GM06990 (cell line): Measurements from ENCODE around the gene ESYT2.

Experiments used
- DNase-seq: peaks from one replicate; pipeline ENCODE4 v3.0.0-alpha.2; 2011; ENCODE audit not compliant: insufficient read length; ENCODE audit errors: extremely low read depth
- H3K27me3 ChIP-seq: replicated peaks from 2 replicates; pipeline ENCODE4 v1.6.0; 2011; ENCODE audit warnings: low read length; ENCODE audit not compliant: control insufficient read depth, insufficient read depth
- H3K36me3 ChIP-seq: 2 replicates; pipeline ENCODE4 v1.5.1; 2011; ENCODE audit warnings: low read length; ENCODE audit not compliant: control insufficient read depth, insufficient read depth
- H3K4me3 ChIP-seq: replicated peaks from 2 replicates; pipeline ENCODE4 v1.5.1; 2011; ENCODE audit warnings: low read depth, mild to moderate bottlenecking, control low read depth, low read length
- TF ChIP-seq, protein P1 (sequence below): IDR thresholded peaks from 2 replicates; pipeline ENCODE4 v1.5.1; 2011; ENCODE audit warnings: low read length, control low read depth, mild to moderate bottlenecking, inconsistent platforms; ENCODE audit not compliant: insufficient read depth, poor library complexity, severe bottlenecking

ESYT2 gene

DNA sequence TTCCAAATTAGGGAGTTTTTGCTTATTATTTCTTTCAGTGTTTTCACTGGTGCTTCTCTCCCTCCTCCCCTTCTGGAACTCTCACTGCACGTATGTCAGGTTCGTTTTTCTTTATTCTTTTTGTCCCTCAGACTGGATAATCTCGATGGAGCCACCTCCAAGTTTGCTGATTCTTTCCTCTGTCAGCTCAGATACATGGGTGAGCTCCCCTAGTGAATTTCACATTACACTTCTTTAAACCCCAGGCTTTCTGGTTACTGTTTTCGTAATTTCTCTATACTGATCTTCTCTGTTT, 103.9 kb downstream of the ESYT2 start:
- Histone ChIP-seq H3K4me3 (no peak overlapping the region), H3K27me3 (no peaks in the 10 kb centered on the region), H3K36me3 (no peaks in the 10 kb centered on the region)
- TF ChIP-seq, protein P1, sequence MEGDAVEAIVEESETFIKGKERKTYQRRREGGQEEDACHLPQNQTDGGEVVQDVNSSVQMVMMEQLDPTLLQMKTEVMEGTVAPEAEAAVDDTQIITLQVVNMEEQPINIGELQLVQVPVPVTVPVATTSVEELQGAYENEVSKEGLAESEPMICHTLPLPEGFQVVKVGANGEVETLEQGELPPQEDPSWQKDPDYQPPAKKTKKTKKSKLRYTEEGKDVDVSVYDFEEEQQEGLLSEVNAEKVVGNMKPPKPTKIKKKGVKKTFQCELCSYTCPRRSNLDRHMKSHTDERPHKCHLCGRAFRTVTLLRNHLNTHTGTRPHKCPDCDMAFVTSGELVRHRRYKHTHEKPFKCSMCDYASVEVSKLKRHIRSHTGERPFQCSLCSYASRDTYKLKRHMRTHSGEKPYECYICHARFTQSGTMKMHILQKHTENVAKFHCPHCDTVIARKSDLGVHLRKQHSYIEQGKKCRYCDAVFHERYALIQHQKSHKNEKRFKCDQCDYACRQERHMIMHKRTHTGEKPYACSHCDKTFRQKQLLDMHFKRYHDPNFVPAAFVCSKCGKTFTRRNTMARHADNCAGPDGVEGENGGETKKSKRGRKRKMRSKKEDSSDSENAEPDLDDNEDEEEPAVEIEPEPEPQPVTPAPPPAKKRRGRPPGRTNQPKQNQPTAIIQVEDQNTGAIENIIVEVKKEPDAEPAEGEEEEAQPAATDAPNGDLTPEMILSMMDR: no peak
- no peak for DNase-seq

DNA sequence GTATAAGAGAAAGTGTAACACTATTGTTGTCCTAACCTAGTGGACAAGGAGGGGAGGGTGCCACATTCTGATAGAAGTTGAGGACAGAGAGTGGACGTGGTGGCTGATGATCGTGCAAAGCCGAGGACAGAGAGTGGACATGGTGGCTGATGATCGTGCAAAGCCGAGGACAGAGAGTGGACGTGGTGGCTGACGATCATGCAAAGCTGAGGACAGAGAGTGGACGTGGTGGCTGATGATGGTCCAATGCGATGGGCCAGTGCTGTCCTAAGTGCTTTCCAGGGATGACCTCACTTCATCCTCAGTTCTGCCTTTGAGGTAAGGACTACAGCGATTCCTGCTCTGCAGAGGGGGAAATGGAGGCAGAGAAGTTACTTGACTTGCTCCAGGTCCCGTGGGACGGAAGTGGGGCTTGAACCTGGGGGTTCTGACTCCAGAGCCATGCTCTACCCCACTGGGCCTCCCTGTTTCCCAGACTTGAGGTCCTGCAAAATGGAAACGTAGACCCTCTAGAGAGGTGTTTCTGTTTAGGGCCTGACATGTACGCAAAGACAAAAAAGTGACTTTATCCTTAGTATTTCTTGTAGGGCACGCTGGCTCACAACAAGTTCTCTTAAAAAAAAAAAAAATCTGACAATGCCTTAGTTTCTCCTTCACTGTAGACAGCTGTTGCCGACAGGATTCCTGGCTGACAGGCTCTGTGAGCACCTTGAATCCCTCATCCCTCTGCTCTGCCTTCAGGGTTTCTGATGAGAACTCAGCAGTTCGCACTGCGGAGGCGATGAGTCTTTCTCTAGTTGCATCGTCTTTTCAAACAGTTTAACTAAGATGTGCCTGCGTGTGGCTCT, 104.4 kb downstream of the ESYT2 start:
- TF ChIP-seq, protein P1: no peak
- H3K36me3 ChIP-seq: no peaks in the 10 kb centered on the region
- DNase-seq: no peak
- no peaks in the 10 kb centered on the region for H3K27me3 ChIP-seq
- no peak overlapping the region for H3K4me3 ChIP-seq

DNA sequence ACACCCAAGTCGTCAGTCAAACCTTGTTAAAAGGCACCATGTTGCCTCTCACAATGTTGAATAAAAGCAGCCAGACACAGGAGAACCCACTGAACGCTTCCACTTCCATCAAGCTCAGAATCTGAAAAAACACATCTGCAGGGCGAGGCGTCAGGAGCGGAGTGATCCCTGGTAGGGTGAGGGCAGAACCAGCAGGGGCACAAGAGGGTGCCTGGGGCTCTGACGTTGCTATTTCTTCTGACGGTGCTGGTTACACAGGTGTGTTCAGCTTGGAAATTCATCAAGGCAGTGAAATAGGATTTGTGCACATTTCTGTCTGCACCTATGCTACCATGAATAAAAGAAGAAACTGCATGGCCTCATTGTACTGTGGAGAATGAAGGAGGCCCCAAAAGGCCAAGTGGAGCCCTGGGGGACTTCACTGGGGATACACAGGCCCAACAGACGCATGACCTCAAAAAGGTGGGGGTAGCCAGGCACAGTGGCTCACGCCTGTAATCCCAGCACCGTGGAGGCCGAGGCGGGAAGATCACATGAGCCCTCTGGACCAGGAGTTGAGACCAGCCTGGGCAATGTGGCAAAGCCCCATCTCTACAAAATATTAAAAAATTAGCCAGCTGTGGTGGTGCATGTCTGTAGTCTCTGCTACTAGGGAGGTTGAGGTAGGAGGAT, 105.5 kb downstream of the ESYT2 start:
- H3K4me3 ChIP-seq: no peak overlapping the region
- H3K27me3 ChIP-seq: no peaks in the 10 kb centered on the region
- TF ChIP-seq, protein P1: no peak
- H3K36me3 ChIP-seq: no peaks in the 10 kb centered on the region
- no peak for DNase-seq

DNA sequence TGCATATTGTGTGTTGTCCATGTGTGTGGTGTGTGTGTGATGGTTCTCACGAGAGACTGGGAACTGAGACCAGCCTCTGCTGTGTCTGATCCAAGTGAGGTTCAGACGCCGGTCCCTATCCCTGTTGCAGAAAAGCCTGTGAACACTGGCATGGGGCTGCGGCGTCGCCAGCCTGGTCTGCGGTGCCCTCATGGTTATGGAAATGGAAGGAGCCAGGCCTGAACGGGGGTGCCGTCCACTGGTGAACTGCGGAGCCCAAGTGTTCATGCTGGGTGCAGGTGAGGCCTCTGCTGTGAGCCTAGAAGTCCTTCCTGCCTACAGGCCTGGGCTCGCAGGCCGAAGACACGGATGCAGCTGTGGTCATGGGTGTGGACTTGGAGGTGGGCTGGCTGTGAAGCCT, 106.0 kb downstream of the ESYT2 start:
- Histone ChIP-seq H3K4me3 (no peak overlapping the region), H3K27me3 (no peaks in the 10 kb centered on the region), H3K36me3 (no peaks in the 10 kb centered on the region)
- TF ChIP-seq, protein P1: no peak
- no peak for DNase-seq

GRCh38 chr7:158722574-158723237, 106.6 kb downstream of the ESYT2 start:
- Histone ChIP-seq H3K4me3 (no peak overlapping the region), H3K27me3 (no peaks in the 10 kb centered on the region), H3K36me3 (no peaks in the 10 kb centered on the region)
- no peak for DNase-seq
- TF ChIP-seq, protein P1: no peak
